ENCODE results near the gene GPAM. TPM values are rescaled to one million over a fixed set of nuclear protein-coding genes. Genes with fewer than 3 reads are reported as not detected.

The GPAM gene
- total RNA-seq, 1 donor from 2014 or later = 15.4 TPM

GRCh38 chr10:112131346-112131745 lies 52.2 kb downstream of the GPAM start:
- TF ChIP-seq CTCF (IDR thresholded peaks at IDR 0.05; ENCODE audit: insufficient read depth, low read depth, low read length) (no peak), EZH2 (IDR thresholded peaks at IDR 0.05; ENCODE audit: insufficient read depth, low read length) (no peak)
- H3K36me3 Mint-ChIP-seq (ENCODE audit: low read depth, unreplicated experiment) = no peaks in the 10 kb centered on the region
- Histone ChIP-seq H3K27me3 (ENCODE audit: insufficient read depth, low read length) (no peaks in the 10 kb centered on the region), H3K9ac (ENCODE audit: low read length) (no peak overlapping the region), H3K36me3 (ENCODE audit: insufficient read depth, low read length) (no peaks in the 10 kb centered on the region), H3K4me2 (ENCODE audit: low read length) (no peak overlapping the region), H3K79me2 (ENCODE audit: insufficient read depth, low read length) (no peaks in the 10 kb centered on the region), H2AFZ (ENCODE audit: low read depth, low read length) (no peak overlapping the region), H3K9me3 (ENCODE audit: insufficient read depth, low read depth, low read length) (no peaks in the 10 kb centered on the region), H3K4me3 (ENCODE audit: insufficient read depth, low read depth, low read length) (no peak overlapping the region), H3K27ac (ENCODE audit: low read depth, low read length) (no peak overlapping the region), H4K20me1 (ENCODE audit: insufficient read depth, low read length) (no peaks in the 10 kb centered on the region), H3K4me1 (ENCODE audit: insufficient read depth, low read length) (no peaks in the 10 kb centered on the region)
- H3K4me3 Mint-ChIP-seq (ENCODE audit: unreplicated experiment) = no peak overlapping the region
- H3K4me1 Mint-ChIP-seq (ENCODE audit: low read depth, unreplicated experiment) = no peaks in the 10 kb centered on the region
- FAIRE-seq (no peak), DNase-seq (ENCODE audit: low read depth) (no peak)
- H3K27ac Mint-ChIP-seq (ENCODE audit: unreplicated experiment) = no peak overlapping the region
- H3K9me3 Mint-ChIP-seq (ENCODE audit: unreplicated experiment) = peaks cover 2% of the 10 kb centered on the region
- H3K27me3 Mint-ChIP-seq (ENCODE audit: low read depth, unreplicated experiment) = peaks cover 14% of the 10 kb centered on the region

GRCh38 chr10:112126901-112127300 lies 56.7 kb downstream of the GPAM start:
- no peak overlapping the region for H3K4me3 ChIP-seq (ENCODE audit: insufficient read depth, low read depth, low read length)
- no peak overlapping the region for H3K4me2 ChIP-seq (ENCODE audit: low read length)
- no peak for FAIRE-seq
- Mint-ChIP-seq H3K9me3 (ENCODE audit: unreplicated experiment) (peaks cover 2% of the 10 kb centered on the region), H3K4me3 (ENCODE audit: unreplicated experiment) (no peak overlapping the region), H3K36me3 (ENCODE audit: low read depth, unreplicated experiment) (no peaks in the 10 kb centered on the region), H3K4me1 (ENCODE audit: low read depth, unreplicated experiment) (no peaks in the 10 kb centered on the region), H3K27ac (ENCODE audit: unreplicated experiment) (no peak overlapping the region), H3K27me3 (ENCODE audit: low read depth, unreplicated experiment) (peaks cover 23% of the 10 kb centered on the region)
- H3K9me3 ChIP-seq (ENCODE audit: insufficient read depth, low read depth, low read length) = peaks cover 4% of the 10 kb centered on the region
- no peak overlapping the region for H3K27ac ChIP-seq (ENCODE audit: low read depth, low read length)
- H3K36me3 ChIP-seq (ENCODE audit: insufficient read depth, low read length) = no peaks in the 10 kb centered on the region
- no peak for DNase-seq (ENCODE audit: low read depth)
- no peaks in the 10 kb centered on the region for H3K27me3 ChIP-seq (ENCODE audit: insufficient read depth, low read length)
- no peak overlapping the region for H3K9ac ChIP-seq (ENCODE audit: low read length)
- H3K79me2 ChIP-seq (ENCODE audit: insufficient read depth, low read length) = no peaks in the 10 kb centered on the region
- no peaks in the 10 kb centered on the region for H3K4me1 ChIP-seq (ENCODE audit: insufficient read depth, low read length)
- H4K20me1 ChIP-seq (ENCODE audit: insufficient read depth, low read length) = no peaks in the 10 kb centered on the region
- TF ChIP-seq EZH2 (IDR thresholded peaks at IDR 0.05; ENCODE audit: insufficient read depth, low read length) (no peak), CTCF (IDR thresholded peaks at IDR 0.05; ENCODE audit: insufficient read depth, low read depth, low read length) (no peak)
- no peak overlapping the region for H2AFZ ChIP-seq (ENCODE audit: low read depth, low read length)

GRCh38 chr10:112126172-112126571 lies 57.4 kb downstream of the GPAM start:
- no peaks in the 10 kb centered on the region for H3K36me3 ChIP-seq (ENCODE audit: insufficient read depth, low read length)
- H3K9me3 ChIP-seq (ENCODE audit: insufficient read depth, low read depth, low read length) = peaks cover 4% of the 10 kb centered on the region
- Mint-ChIP-seq H3K27me3 (ENCODE audit: low read depth, unreplicated experiment) (peaks cover 21% of the 10 kb centered on the region), H3K9me3 (ENCODE audit: unreplicated experiment) (peaks cover 2% of the 10 kb centered on the region), H3K4me3 (ENCODE audit: unreplicated experiment) (no peak overlapping the region), H3K36me3 (ENCODE audit: low read depth, unreplicated experiment) (no peaks in the 10 kb centered on the region), H3K27ac (ENCODE audit: unreplicated experiment) (no peak overlapping the region), H3K4me1 (ENCODE audit: low read depth, unreplicated experiment) (no peaks in the 10 kb centered on the region)
- no peaks in the 10 kb centered on the region for H3K4me1 ChIP-seq (ENCODE audit: insufficient read depth, low read length)
- no peak overlapping the region for H2AFZ ChIP-seq (ENCODE audit: low read depth, low read length)
- H4K20me1 ChIP-seq (ENCODE audit: insufficient read depth, low read length) = no peaks in the 10 kb centered on the region
- FAIRE-seq = no peak
- H3K79me2 ChIP-seq (ENCODE audit: insufficient read depth, low read length) = no peaks in the 10 kb centered on the region
- no peak overlapping the region for H3K4me2 ChIP-seq (ENCODE audit: low read length)
- H3K27ac ChIP-seq (ENCODE audit: low read depth, low read length) = no peak overlapping the region
- TF ChIP-seq CTCF (IDR thresholded peaks at IDR 0.05; ENCODE audit: insufficient read depth, low read depth, low read length) (no peak), EZH2 (IDR thresholded peaks at IDR 0.05; ENCODE audit: insufficient read depth, low read length) (no peak)
- H3K4me3 ChIP-seq (ENCODE audit: insufficient read depth, low read depth, low read length) = no peak overlapping the region
- DNase-seq (ENCODE audit: low read depth) = no peak
- no peaks in the 10 kb centered on the region for H3K27me3 ChIP-seq (ENCODE audit: insufficient read depth, low read length)
- H3K9ac ChIP-seq (ENCODE audit: low read length) = no peak overlapping the region

Measured in astrocyte (in vitro differentiated cells and primary cell).